Loucy (cell line): ENCODE results near the gene PET100.
A peak's percentile ranks its signal among the peaks of the same experiment; 100 is the strongest.

ENCODE experiments used
- EZH2phosphoT487 ChIP-seq: fragments of 200-600 bp; IDR thresholded peaks from 2 replicates; pipeline ENCODE4 v1.6.1; 2018; ENCODE audit warnings: antibody characterized with exemption, mild to moderate bottlenecking, moderate library complexity, borderline replicate concordance
- TF ChIP-seq, protein P1 (sequence below): fragments of 200-600 bp; sonication (generic); conservative IDR thresholded peaks from 2 replicates; pipeline ENCODE4 v1.5.1; 2014; ENCODE audit warnings: mild to moderate bottlenecking, antibody characterized with exemption, low read length

DNA sequence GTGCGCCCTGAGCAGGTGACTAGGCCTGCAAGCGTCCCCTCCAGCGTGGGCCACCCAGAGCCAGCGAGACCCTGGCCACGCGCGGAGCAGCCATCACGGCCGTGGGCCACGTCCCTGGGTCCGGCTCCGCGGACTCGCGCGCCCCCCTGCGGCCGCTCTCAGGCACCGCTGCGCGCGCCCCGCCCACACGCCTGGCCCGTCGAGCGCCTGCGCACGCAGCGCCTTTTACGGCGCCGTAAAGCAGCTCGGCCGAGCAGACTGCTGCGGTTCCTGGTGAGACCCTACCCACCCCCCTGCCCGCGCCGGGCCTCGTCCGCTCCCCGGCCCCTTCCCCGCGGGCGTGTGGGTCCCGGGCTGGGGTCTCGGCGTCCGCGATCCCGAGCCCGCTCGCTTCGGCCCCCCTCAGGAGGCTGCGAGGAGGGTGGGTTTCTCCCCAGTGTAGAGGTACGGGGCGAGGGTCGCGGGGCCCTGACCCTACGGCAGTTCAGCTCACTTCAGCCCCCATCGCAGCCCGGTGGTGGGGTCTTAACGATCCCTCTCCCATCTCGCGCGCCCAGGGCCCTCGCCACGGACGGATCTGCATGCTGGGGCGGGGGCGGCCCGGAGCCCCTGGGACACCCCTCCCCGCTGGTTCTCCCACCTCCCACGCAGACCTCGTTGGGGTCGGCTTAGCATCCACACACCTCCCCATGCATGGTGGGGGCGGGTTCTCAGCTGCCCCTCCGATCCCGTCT is 51.2 kb downstream of the PET100 start, which contains the start of gene TRAPPC5:
- TF ChIP-seq, protein P1, sequence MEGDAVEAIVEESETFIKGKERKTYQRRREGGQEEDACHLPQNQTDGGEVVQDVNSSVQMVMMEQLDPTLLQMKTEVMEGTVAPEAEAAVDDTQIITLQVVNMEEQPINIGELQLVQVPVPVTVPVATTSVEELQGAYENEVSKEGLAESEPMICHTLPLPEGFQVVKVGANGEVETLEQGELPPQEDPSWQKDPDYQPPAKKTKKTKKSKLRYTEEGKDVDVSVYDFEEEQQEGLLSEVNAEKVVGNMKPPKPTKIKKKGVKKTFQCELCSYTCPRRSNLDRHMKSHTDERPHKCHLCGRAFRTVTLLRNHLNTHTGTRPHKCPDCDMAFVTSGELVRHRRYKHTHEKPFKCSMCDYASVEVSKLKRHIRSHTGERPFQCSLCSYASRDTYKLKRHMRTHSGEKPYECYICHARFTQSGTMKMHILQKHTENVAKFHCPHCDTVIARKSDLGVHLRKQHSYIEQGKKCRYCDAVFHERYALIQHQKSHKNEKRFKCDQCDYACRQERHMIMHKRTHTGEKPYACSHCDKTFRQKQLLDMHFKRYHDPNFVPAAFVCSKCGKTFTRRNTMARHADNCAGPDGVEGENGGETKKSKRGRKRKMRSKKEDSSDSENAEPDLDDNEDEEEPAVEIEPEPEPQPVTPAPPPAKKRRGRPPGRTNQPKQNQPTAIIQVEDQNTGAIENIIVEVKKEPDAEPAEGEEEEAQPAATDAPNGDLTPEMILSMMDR: peak; percentile 73
- no peak for TF ChIP-seq EZH2phosphoT487
